CD4-positive, alpha-beta T cell treated with Interleukin-4 for 1 hour (primary cell): ENCODE data around the gene ZNHIT2.
A peak's percentile ranks its signal among the peaks of the same experiment; 100 is the strongest.
"Not testable (repeated sequence)": the region's sequence is repeated elsewhere in the genome, so short reads cannot be mapped to it uniquely, and the experiment has no call there.

ENCODE experiments used
- DNase-seq, 2 donors: peaks; one replicate each; pipeline ENCODE4 v3.0.0-alpha.2; 2020 to 2022

Gene ZNHIT2

GRCh38 chr11:65117206-65118096, at the start of gene ZNHIT2:
ZNHIT2 (minus strand) TSS chr11:65117701; CDS start chr11:65117653, 48 bp downstream.
- peak; percentile 100 for DNase-seq

GRCh38 chr11:65166893-65167292, 49.4 kb upstream of the ZNHIT2 start:
- no peak for DNase-seq

GRCh38 chr11:65165410-65166317, 48.2 kb upstream of the ZNHIT2 start:
- DNase-seq = no peak

GRCh38 chr11:65163684-65164083, 46.2 kb upstream of the ZNHIT2 start:
- no peak for DNase-seq

- no peak for DNase-seq
Measured at GRCh38 chr11:65160643-65161042, 43.1 kb upstream of the ZNHIT2 start.

GRCh38 chr11:65159012-65159411, 41.5 kb upstream of the ZNHIT2 start:
- no peak for DNase-seq

- DNase-seq = no peak
Measured at GRCh38 chr11:65157336-65157735, 39.8 kb upstream of the ZNHIT2 start.

GRCh38 chr11:65156926-65157325, 39.4 kb upstream of the ZNHIT2 start:
- DNase-seq = no peak

- DNase-seq = no peak
Measured at GRCh38 chr11:65156256-65156655, 38.8 kb upstream of the ZNHIT2 start.

- no peak for DNase-seq
Measured at GRCh38 chr11:65152122-65152521, 34.6 kb upstream of the ZNHIT2 start.

- DNase-seq = no peak
Measured at GRCh38 chr11:65151331-65151899, 33.9 kb upstream of the ZNHIT2 start.

GRCh38 chr11:65150509-65151299, 33.2 kb upstream of the ZNHIT2 start:
- DNase-seq = peak; percentile 11 to 79

GRCh38 chr11:65150131-65150508, 32.6 kb upstream of the ZNHIT2 start:
- DNase-seq = not testable (repeated sequence)

GRCh38 chr11:65148657-65149056, 31.2 kb upstream of the ZNHIT2 start:
- no peak for DNase-seq

GRCh38 chr11:65147352-65148075, 30.0 kb upstream of the ZNHIT2 start:
- DNase-seq = no peak

GRCh38 chr11:65141896-65142494, 24.5 kb upstream of the ZNHIT2 start:
- DNase-seq = no peak

GRCh38 chr11:65136515-65137096, 19.1 kb upstream of the ZNHIT2 start:
- DNase-seq = no peak

- DNase-seq = no peak
Measured at GRCh38 chr11:65135633-65136145, 18.2 kb upstream of the ZNHIT2 start.

GRCh38 chr11:65134952-65135632, 17.6 kb upstream of the ZNHIT2 start:
- DNase-seq = peak; percentile 92 to 95
